Endothelial cell (in vitro differentiated cells): ENCODE results near the gene GDF2. TPM values are rescaled to one million over a fixed set of nuclear protein-coding genes. Genes with fewer than 3 reads are reported as not detected.

Experiments used
- DNase-seq: peaks from one replicate; pipeline ENCODE4 v3.0.0; 2021; ENCODE audit warnings: low spot score
- H3K27ac Mint-ChIP-seq: one replicate; pipeline ENCODE4 v1.8.0; 2021; ENCODE audit warnings: mixed read lengths, inconsistent platforms; ENCODE audit not compliant: unreplicated experiment
- H3K27me3 Mint-ChIP-seq: one replicate; pipeline ENCODE4 v1.8.0; 2021; ENCODE audit warnings: mild to moderate bottlenecking, moderate library complexity, mixed read lengths, inconsistent platforms; ENCODE audit not compliant: unreplicated experiment
- H3K36me3 Mint-ChIP-seq: one replicate; pipeline ENCODE4 v1.8.0; 2021; ENCODE audit warnings: mild to moderate bottlenecking, low read depth, mixed read lengths, inconsistent platforms; ENCODE audit not compliant: unreplicated experiment
- H3K4me1 Mint-ChIP-seq: one replicate; pipeline ENCODE4 v1.8.0; 2021; ENCODE audit warnings: mild to moderate bottlenecking, mixed read lengths, inconsistent platforms; ENCODE audit not compliant: unreplicated experiment
- H3K4me3 Mint-ChIP-seq: one replicate; pipeline ENCODE4 v1.8.0; 2021; ENCODE audit warnings: mild to moderate bottlenecking, mixed read lengths, inconsistent platforms; ENCODE audit not compliant: unreplicated experiment
- H3K9me3 Mint-ChIP-seq: one replicate; pipeline ENCODE4 v1.8.0; 2021; ENCODE audit warnings: mixed read lengths, inconsistent platforms; ENCODE audit not compliant: unreplicated experiment
- CTCF ChIP-seq: fragments of 200-600 bp; sonication (generic); IDR thresholded peaks from one replicate; pipeline ENCODE4 v1.5.0; 2021; ENCODE audit warnings: antibody characterized with exemption; ENCODE audit not compliant: unreplicated experiment
- total RNA-seq: library from RNA; stranded (reverse); fragmentation: NEBNext Ultra II Directional; extraction: Animal tissue kit (Norgen Biotek cat#: 25700); gene quantifications from one replicate; pipeline ENCODE4 v1.2.1, GENCODE V29; 2021; ENCODE audit not compliant: unreplicated experiment

Gene GDF2
- total RNA-seq, 1 donor from 2014 or later, result not detected

GRCh38 chr10:47349941-47350371 is 27.7 kb downstream of the GDF2 start:
- Mint-ChIP-seq H3K36me3 (no peaks in the 10 kb centered on the region), H3K9me3 (no peaks in the 10 kb centered on the region), H3K4me1 (no peaks in the 10 kb centered on the region), H3K27me3 (peaks cover 7% of the 10 kb centered on the region), H3K27ac (no peak overlapping the region), H3K4me3 (no peak overlapping the region)
- no peak for TF ChIP-seq CTCF
- no peak for DNase-seq

- Mint-ChIP-seq H3K27me3 (peaks cover 7% of the 10 kb centered on the region), H3K9me3 (no peaks in the 10 kb centered on the region), H3K36me3 (no peaks in the 10 kb centered on the region), H3K27ac (no peak overlapping the region), H3K4me1 (no peaks in the 10 kb centered on the region), H3K4me3 (no peak overlapping the region)
- DNase-seq, result no peak
- TF ChIP-seq CTCF, result no peak
These were observed 28.7 kb downstream of the GDF2 start for GRCh38 chr10:47350671-47351640.

- no peaks in the 10 kb centered on the region for H3K9me3 Mint-ChIP-seq
- H3K4me3 Mint-ChIP-seq, result no peak overlapping the region
- H3K36me3 Mint-ChIP-seq, result no peaks in the 10 kb centered on the region
- no peak for TF ChIP-seq CTCF
- no peak overlapping the region for H3K27ac Mint-ChIP-seq
- DNase-seq, result no peak
- H3K4me1 Mint-ChIP-seq, result no peaks in the 10 kb centered on the region
- peaks cover 7% of the 10 kb centered on the region for H3K27me3 Mint-ChIP-seq
These were observed 29.9 kb downstream of the GDF2 start for GRCh38 chr10:47351899-47352815.

GRCh38 chr10:47353351-47353750 is 31.1 kb downstream of the GDF2 start:
- no peak overlapping the region for H3K4me3 Mint-ChIP-seq
- no peaks in the 10 kb centered on the region for H3K4me1 Mint-ChIP-seq
- H3K27me3 Mint-ChIP-seq, result peaks cover 2% of the 10 kb centered on the region
- H3K36me3 Mint-ChIP-seq, result no peaks in the 10 kb centered on the region
- no peak overlapping the region for H3K27ac Mint-ChIP-seq
- no peaks in the 10 kb centered on the region for H3K9me3 Mint-ChIP-seq
- no peak for DNase-seq
- no peak for TF ChIP-seq CTCF
